Activated CD8-positive, alpha-beta memory T cell treated with anti-CD3 and anti-CD28 coated beads for 4 hours (primary cell): ENCODE data around the gene SMARCA2.

Experiments used
- DNase-seq, 2 donors: peaks; one replicate each; pipeline ENCODE4 v3.0.0-alpha.2; 2020; ENCODE audit warnings: low read depth in 2 of 2

SMARCA2 gene

DNA sequence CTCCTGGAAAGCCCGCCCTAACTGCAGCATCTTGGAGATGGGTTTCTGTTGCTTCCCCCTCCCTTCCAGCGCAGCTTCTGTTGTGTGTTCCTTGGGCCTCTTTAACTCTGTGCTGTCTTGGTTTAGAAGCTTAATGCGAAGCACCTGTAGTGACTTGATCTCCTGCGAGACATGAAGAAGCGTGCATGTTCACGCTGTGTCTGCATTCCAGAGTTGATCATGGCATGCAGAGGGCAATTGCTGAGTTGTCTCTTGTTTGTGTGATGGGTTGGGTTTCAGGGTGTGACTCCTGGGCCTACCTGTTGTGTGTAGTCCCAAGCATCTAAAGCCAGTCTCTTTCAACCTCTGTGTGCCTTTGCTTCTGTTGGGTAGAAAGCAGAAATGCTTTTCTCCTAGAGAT lies 155.6 kb downstream of the SMARCA2 start:
- DNase-seq, result no peak

DNA sequence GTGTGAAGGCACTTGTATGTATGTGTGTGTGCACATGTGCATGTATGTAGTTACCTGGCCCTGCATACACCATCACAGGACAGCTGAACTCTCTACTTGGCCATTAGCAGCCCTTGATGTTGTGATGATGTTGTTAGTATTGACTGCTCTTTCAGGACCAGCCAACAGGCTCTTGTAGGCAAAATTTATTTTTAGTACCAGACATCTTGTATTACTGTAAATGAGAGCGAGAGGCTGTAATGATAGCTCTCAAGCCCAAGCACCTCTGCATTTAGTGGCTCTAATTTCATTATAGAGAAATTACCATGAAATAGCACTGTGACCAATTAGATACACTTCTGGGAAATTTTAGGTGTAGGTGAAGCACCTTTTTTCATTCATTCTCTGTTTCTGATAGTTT lies 158.0 kb downstream of the SMARCA2 start:
- DNase-seq, result no peak

DNA sequence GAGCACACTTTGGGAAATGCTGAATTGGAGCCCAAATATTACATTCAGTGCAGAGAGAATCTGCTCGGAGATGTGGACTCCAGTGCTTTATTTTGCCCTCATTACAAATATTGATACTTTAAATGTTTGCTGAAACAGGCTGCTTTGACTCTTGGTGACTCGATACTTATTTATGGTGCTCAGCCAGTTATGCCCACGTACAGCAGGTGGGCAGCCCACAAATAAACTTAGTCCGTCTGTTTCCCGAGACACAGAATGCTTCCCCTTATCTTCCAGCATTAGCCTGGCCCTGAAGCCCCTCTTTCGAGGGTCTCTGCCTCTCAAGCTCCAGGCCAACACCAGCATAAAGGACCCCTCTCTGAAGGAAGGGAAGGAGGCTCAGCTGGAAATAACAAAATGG lies 158.7 kb downstream of the SMARCA2 start:
- no peak for DNase-seq

DNA sequence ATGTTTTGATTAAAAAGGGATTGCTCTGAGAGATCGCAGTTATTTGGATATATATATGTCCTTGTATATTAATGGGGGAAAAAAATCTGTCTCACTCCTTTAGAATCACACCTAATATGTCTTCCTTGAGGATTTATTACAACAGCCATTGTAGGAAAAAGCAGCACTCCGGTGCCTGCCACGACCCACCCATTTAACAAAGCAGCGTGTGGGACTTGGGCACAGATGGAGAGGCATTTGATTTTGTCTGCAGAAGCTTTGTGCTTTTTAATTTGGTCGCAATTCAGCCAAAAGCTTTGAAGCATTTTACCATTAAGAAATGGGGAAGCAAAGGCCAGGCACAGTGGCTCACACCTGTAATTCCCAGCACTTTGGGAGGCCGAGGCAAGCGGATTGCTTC lies 159.2 kb downstream of the SMARCA2 start:
- DNase-seq, result no peak

DNA sequence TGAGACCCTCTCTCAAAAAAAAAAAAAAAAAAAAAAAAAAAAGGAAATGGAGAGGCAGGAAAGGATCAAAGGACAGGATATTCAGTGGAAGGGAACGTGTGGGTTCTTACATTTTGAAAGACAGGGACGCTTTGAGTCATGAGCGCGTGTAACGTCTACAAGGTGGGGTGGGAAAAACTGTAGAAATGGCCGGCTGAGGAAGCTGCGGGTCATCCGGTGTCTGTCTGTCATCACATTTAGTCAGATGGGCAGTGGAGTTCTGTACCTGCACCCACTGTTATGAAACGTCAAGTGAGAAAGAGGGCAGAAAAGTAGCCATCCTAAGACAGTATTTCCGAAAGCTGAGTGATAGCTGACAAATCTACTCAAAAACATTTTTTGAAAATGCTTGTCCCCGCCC lies 159.8 kb downstream of the SMARCA2 start:
- no peak for DNase-seq

DNA sequence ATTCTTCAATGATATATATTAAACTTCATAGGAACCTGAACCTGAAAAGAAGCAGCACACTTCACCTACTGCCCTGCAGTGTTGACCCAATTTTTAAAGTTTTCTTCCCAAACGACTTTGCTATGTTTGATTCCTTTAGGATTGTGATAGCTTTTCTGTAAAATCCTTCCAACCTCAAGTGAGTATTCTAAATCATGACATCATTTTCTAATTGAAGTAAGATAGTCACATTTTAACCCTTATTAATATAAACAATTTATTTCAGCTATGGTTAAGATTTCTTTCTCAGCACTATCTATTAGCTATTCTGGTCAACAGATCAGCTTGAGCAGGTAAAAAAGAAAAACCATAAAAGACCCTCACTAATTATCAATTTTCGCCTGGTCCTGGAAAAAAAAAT lies 162.0 kb downstream of the SMARCA2 start:
- DNase-seq, result no peak

DNA sequence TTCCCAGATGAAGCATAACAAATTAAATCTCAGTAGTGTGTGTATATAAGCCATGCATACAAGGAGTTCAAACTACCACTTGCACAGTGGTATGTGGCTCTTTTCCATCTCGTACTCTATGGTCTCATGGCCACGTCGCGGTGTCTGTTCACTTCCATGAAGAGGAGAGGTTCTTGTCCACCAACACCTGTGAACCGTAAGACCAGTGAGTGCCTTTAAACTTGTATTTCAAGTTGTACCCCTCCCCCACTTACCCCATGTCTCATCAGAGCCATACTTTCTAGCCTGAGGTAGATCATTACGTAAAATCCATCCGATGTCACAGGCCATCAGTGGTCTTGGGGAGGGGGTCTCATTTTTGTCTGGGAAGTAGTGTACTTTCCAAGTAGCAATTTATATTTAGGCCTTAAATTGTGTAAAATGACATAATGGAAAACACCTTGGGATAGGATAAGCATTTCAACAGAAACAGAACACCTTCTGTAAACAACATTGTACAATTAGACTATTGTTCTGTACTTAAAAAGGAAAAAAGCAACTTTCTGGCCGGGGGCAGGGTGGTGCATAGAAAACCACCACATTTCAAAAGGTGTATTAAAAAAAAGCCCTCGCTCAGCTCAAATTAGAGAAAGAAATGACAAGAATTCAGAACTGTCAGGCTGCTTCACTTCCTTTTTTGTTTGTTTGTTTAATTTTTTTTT lies 163.0 kb downstream of the SMARCA2 start:
- no peak for DNase-seq

DNA sequence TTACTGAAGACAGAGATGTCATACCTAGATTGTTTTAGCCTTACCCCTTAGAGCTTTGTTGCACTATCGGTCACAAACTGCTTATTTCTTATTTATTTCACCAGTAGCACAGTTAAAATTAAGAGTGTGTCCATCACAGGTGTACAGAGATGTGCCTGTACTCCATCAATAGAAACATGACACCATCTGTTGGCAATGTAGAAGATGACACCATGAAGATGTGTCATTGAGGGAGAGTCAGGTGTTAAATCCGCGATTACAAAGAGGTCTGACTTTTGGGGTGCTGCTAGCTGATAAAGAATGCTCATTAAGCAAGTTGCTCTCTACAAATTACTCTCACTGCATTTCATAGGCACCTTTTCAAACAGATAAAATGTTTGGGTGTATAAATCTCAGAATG lies 164.4 kb downstream of the SMARCA2 start:
- DNase-seq, result no peak

DNA sequence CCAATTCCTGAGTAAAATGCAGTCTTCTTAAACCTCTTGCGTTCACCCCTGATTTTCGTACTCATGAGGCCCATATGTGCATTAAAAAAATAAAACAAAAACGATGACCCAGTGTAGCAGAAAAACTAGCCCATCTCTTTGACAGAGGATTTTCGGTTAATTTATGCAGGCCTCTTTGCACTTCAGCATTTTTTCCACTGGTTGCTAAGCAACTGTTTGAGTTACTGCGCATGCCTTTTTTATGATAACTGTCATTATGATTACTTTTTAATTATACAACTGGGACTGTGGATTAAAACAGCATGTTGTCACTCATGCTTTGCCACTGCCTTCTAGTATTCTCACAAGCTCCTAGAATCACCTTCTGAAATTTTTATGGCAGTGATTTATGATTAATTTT lies 165.0 kb downstream of the SMARCA2 start:
- no peak for DNase-seq

DNA sequence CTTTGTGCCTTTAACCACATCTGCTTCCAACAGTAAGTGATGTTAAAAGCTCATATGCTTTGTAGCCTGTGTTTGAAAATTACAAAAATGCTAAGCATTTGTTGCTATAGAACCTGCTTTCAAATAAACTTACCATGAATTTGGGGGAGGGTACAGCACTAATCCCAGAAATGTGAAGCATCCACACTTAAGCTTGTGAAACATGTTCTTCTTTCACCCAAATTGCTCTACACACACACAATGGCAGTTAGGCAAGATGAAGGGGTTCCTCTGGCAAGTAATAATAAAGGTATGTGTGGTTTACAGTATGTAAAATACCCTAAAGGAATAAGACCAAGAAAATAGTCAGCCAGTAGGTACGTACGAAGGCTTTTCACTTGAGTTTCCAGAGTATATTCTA lies 165.6 kb downstream of the SMARCA2 start:
- DNase-seq, result no peak

DNA sequence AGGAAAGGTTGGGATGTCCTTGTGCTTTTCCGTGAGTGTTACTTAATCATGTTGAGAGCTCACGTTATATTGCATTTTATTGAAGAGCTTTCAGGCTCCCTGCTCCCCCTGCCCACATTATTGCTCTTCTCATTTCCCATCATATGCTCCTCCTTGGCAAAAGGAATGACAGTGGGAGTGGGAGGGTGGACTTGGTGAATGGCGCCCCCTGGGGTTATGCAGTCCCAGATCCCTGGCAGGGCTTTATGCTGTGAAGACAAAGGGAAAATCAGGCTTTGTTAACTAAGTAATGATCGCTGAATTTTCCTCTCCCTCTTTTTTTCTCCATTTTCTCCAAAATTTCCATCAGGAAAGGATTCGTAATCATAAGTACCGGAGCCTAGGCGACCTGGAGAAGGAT lies 166.6 kb downstream of the SMARCA2 start:
- no peak for DNase-seq

DNA sequence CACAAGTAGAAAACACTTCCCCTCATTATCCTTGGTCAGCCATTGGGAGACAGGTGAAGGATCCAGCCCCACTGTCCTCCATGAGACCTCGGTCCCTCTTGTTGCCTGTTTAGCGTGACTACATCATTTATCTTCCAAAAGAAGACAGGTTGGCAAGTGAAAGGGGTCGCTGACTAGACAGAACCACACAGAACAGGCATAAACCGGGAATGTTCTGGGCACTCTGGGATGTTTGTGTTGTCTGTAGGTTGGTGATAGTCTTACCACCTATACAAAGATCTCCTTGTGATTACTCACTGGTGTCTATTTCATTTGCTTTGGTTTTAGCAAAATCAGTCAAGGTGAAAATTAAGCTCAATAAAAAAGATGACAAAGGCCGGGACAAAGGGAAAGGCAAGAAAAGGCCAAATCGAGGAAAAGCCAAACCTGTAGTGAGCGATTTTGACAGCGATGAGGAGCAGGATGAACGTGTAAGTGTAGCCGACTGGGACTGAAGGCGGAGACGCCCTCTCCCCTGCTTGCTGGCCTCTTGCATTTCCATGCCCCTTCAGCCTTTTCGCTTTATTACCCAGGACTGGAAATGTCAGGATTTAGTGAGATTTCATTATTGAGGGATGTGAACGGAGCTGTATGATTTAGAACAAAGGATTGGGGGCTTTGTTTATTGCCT lies 175.9 kb downstream of the SMARCA2 start:
- no peak for DNase-seq

DNA sequence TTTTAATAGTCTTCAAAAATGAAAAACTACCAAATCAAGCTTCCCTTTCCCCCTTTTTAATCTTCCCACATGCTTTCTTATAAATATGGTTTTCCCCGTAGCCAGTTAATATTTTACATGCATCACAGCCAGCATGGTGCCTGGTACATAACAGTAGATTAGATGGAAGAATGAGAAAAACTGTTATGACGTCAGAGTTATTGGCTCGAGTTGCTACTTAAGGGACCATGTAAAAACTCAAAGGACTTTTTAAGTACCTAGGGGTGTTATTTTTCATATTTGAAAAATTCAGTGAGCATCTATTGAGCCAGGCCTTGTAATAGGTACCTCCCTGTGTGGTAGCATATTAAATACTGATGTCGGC lies 176.4 kb downstream of the SMARCA2 start:
- no peak for DNase-seq

DNA sequence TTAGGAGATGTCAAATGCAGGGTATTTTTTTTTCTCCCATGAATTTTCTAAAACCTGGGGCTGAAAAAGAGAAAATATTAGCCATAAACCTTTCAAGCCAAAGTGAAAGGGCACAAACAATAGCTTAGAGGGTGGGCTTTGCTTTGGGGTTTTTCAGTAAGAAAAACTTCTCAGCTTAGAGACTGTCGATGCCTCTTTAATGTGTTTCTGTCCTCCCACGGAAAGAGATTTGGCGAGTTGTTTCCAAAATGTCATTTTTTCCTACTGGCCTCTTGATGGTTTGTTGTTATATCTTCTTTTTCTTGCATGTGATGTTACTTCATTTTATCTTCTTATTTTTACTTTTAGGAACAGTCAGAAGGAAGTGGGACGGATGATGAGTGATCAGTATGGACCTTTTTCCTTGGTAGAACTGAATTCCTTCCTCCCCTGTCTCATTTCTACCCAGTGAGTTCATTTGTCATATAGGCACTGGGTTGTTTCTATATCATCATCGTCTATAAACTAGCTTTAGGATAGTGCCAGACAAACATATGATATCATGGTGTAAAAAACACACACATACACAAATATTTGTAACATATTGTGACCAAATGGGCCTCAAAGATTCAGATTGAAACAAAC lies 177.3 kb downstream of the SMARCA2 start:
- no peak for DNase-seq

DNA sequence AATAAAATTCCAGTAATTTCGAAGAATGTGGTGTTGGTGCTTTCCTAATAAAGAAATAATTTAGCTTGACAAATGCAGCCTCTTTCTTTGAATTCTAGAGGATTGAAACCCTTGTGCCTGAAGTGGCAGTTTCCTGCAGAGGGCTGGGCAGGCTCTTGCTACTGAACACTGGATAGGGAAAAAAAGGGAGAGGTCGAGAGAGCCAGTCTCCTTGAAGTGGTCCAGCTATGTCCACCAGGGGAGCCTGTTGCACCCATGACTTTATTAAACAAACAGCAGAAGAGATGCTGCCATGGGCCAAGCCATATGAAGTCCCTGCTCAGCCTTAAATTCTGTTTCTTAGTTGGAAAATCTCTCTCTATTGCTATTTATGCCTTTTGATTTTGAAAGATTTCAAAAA lies 178.4 kb downstream of the SMARCA2 start:
- DNase-seq, result no peak

DNA sequence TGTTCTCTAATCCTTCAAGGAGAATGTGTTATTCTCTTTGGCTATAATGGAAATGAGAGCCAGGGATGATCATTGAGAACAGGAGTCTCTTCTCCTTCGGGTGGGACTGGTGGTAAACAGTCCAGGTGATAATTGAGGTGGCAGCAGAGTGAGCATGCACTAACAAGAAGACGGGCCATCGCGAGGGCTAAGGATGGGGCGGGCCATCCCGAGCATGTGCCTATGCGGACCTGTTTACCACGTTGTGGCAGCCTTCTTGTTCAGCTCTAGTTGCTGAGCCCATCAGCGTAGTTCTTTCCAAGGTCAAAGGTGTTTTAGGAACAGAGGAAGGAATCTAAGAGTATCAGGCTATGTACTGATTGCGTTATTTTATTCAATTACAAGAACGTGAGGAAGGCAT lies 180.1 kb downstream of the SMARCA2 start:
- DNase-seq, result no peak

DNA sequence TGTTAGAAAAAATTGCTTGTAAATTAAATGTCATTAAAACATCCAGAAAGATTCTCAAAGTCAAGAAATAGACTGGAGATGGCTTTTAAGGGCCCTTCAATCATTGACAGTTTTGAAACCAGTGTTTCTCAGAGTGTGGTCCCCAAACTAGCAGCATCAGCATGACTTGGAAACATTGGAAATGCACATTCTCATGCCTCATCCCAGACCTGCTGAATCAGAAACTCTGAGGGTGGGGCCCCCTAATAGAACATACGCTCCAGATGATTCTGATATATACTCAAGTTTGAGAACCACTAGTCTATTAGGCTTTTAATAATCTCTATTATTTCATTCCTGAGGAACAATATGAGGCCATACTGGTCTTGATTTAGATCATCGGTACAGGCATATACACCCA lies 181.6 kb downstream of the SMARCA2 start:
- no peak for DNase-seq

DNA sequence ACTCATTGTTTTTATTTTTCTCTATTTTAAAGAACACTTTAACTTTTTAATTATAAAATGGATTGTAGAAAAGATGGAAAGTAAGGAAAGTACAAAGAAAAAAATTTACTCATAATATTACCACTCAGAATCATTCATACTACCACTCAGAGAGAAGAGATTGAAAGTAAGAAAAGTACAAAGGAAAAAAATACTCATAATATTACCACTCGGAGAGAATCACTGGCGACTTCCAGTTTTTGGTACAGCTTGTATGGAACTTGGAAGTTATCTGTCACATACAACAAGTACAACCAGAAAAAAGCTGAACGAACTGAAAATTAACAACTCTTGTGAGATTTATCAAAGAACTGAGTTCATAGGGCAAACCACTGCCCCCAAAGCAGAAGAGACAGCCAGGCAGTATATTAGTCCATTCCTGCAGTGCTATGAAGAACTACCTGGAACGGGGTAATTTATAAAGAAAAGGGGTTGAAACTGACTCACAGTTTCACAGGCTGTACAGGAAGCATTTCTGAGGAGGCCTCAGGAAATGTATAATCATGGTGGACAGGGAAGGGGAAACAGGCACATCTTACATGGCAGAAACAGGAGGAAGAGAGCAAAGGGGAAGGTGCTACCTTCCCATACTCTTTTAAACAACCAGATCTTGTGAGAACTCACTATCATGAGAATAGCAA lies 183.9 kb downstream of the SMARCA2 start:
- DNase-seq, result no peak

DNA sequence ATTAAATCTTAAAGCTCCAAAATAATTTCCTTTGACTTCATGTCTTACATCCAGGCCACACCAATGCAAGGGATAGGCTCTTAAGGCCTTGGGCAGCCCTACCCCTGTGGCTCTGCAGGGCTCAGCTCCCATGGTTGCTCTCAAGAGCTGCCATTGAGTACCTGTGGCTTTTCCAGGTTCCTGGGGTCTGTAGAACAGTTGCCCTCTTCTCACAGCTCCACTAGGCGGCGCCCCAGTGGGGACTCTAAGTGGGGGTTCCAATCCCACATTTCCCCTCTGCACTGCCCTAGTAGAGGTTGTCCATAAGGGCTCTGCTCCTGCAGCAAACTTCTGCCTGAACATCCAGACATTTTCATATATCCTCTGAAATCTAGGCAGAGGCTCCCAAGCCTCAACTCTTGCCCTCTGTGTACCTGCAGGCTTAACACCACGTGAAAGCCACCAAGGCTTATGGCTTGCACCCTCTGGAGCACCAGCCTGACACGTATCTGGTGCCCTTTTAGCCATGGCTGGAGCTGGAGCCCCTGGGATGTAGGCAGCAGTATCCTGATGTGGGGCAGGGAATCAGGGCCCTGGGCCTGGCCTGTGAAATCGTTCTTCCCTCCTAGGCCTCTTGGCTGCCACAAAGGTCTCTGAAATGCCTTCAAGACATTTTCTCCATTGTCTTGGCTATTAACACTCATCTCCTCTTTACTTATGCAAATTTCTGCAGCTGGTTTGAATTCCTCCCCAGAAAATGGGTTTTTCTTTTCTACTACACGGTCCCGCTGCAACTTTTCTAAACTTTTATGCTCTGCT lies 185.1 kb downstream of the SMARCA2 start:
- no peak for DNase-seq

DNA sequence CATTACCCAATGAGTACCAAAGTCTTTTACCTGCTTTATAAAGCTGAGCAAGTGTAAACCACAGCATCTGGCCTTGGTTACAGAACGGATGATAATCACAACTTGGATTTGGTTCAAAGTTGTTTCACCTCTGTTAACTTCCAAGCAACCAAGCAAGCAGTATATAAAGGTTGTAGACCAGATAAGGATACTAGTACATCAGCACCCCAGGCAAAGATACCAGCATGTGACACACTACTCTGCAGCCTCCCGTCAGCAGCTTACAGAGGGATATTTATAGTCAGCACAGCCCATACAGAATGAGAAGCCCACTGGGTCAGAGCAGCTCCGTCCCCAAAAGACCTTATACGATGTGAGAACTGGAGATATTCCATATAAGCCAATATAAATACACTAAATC lies 193.3 kb downstream of the SMARCA2 start:
- DNase-seq, result no peak

DNA sequence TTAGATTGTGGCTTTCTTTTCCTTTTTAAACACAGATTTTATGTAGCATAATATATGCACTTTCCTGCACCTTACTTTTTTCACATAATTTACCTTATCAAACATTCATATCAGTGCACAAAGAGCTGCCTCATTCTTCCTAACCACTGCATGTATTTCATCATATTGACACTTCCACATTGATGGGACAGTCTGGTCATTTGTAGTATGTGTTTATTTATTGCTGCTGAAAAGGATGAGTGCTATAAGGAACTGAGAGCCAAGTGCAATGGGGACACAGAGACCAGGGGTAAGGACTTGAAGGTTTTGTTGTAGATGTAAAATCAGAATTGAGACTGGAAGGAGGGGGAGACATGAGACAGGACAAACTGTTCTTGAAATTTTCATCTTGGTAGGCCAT lies 193.8 kb downstream of the SMARCA2 start:
- DNase-seq, result no peak

DNA sequence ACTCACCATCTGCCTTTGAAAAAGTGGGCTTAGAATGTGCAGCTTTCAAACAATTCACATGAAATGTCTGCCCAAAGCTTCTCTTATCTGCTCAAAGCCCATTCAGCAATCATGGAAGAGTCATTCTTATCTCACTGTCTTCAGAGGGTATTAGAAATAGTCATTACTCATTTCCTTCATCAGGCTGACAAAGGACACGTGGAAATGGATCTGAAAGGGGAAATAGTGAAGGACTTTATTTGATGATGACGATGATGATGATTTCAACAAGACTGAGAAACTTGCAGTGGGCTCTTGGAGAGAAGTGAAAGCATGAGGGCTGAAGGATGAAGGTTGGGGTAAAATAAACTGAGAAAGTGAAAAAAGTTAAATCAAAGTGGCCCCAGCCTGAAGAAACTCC lies 194.3 kb downstream of the SMARCA2 start:
- no peak for DNase-seq
